Coronary artery (tissue), 2 donors: Measurements from ENCODE around the gene NACC2.
A peak's percentile ranks its signal among the peaks of the same experiment; 100 is the strongest.

Source experiments
- DNase-seq: peaks from one replicate; pipeline ENCODE4 v3.0.0-alpha.2; 2017; ENCODE audit warnings: low spot score
- H3K27ac ChIP-seq, 2 donors: fragments of 200-600 bp; sonication (generic); one replicate each; pipeline ENCODE4 v1.5.1; 2016 to 2019
- H3K4me3 ChIP-seq: fragments of 200-600 bp; sonication (generic); 2 replicates; pipeline ENCODE4 v1.5.1; 2016; ENCODE audit warnings: mild to moderate bottlenecking, moderate library complexity
- CTCF ChIP-seq: fragments of 200-600 bp; sonication (generic); IDR thresholded peaks from one replicate; pipeline ENCODE4 v1.5.1; 2019; ENCODE audit warnings: antibody characterized with exemption

The NACC2 gene

GRCh38 chr9:135978642-135979546 lies 116.2 kb downstream of the NACC2 start:
- no peak for TF ChIP-seq CTCF
- H3K4me3 ChIP-seq, result peak overlapping the region; percentile 30
- peak overlapping the region in 1 of 2 donors; percentile 7 for H3K27ac ChIP-seq
- DNase-seq, result no peak

- no peak for DNase-seq
- TF ChIP-seq CTCF, result no peak
- H3K27ac ChIP-seq, result no peak overlapping the region
- no peak overlapping the region for H3K4me3 ChIP-seq
Measured at GRCh38 chr9:135976944-135977343, 118.1 kb downstream of the NACC2 start.

- DNase-seq, result no peak
- H3K4me3 ChIP-seq, result no peak overlapping the region
- no peak overlapping the region for H3K27ac ChIP-seq
- TF ChIP-seq CTCF, result no peak
Measured at GRCh38 chr9:135976531-135976930, 118.6 kb downstream of the NACC2 start.

- H3K4me3 ChIP-seq, result no peak overlapping the region
- no peak for TF ChIP-seq CTCF
- no peak overlapping the region for H3K27ac ChIP-seq
- no peak for DNase-seq
Measured at GRCh38 chr9:135975834-135976233, 119.3 kb downstream of the NACC2 start.

GRCh38 chr9:135974220-135974573 lies 120.9 kb downstream of the NACC2 start:
- no peak overlapping the region for H3K27ac ChIP-seq
- TF ChIP-seq CTCF, result no peak
- DNase-seq, result no peak
- H3K4me3 ChIP-seq, result no peak overlapping the region

GRCh38 chr9:135973277-135974219 lies 121.5 kb downstream of the NACC2 start:
- no peak overlapping the region for H3K27ac ChIP-seq
- TF ChIP-seq CTCF, result no peak
- DNase-seq, result no peak

More at GRCh38 chr9:135973277-135974219, 121.5 kb downstream of the NACC2 start:
- H3K4me3 ChIP-seq, result no peak overlapping the region
